WTC11 (cell line): ENCODE measurements around the gene GSG1L. TPM values are rescaled to one million over a fixed set of nuclear protein-coding genes. Genes with fewer than 3 reads are reported as not detected.

Experiments
- ATAC-seq: fragments of 200-7000 bp; cut with Tn5 transposase; 2 replicates; pipeline ENCODE4 v1.10.0; 2021; ENCODE audit warnings: mild to moderate bottlenecking, moderate library complexity
- CTCF ChIA-PET: fragments of 300-600 bp; sonication (Branson Sonifier 250); formaldehyde crosslinking; loops from one replicate; lab custom pipeline; 2021; ENCODE audit warnings: antibody characterized with exemption; lab: Charles Lee
- POLR2A ChIA-PET: fragments of 350-600 bp; sonication (Branson Sonifier 250); formaldehyde crosslinking; loops from one replicate; lab custom pipeline; 2021; ENCODE audit warnings: antibody characterized with exemption; lab: Charles Lee
- DNase-seq: peaks from one replicate; pipeline ENCODE4 v3.0.0; 2021; ENCODE audit warnings: low spot score
- H3K27ac Mint-ChIP-seq: 2 replicates; pipeline ENCODE4 v1.8.0; 2021; ENCODE audit warnings: mixed read lengths
- H3K27me3 Mint-ChIP-seq: 2 replicates; pipeline ENCODE4 v1.8.0; 2021; ENCODE audit warnings: low read depth, mild to moderate bottlenecking, moderate library complexity, mixed read lengths
- H3K36me3 Mint-ChIP-seq: 2 replicates; pipeline ENCODE4 v1.8.0; 2021; ENCODE audit warnings: mixed read lengths
- H3K4me1 Mint-ChIP-seq: 2 replicates; pipeline ENCODE4 v1.8.0; 2022; ENCODE audit warnings: mixed read lengths
- H3K4me3 Mint-ChIP-seq: 2 replicates; pipeline ENCODE4 v1.8.0; 2021; ENCODE audit warnings: mild to moderate bottlenecking, moderate library complexity, mixed read lengths
- H3K9me3 Mint-ChIP-seq: 2 replicates; pipeline ENCODE4 v1.8.0; 2021; ENCODE audit warnings: mixed read lengths
- AFF4 ChIP-seq: sonication (generic); formaldehyde crosslinking; IDR thresholded peaks from 2 replicates; pipeline ENCODE4 v1.8.1; 2023; ENCODE audit warnings: mild to moderate bottlenecking, missing genetic modification reagents, borderline replicate concordance
- ATF1 ChIP-seq: sonication (generic); formaldehyde crosslinking; IDR thresholded peaks from 2 replicates; pipeline ENCODE4 v1.8.1; 2023; ENCODE audit warnings: mild to moderate bottlenecking, moderate library complexity, missing genetic modification reagents
- CDX4 ChIP-seq: fragments of 250-450 bp; sonication (Bioruptor Pico); IDR thresholded peaks from 2 replicates; pipeline ENCODE4 v1.9.0; 2021; ENCODE audit warnings: moderate library complexity, mild to moderate bottlenecking, inconsistent platforms, borderline replicate concordance
- ELF4 ChIP-seq: sonication (generic); formaldehyde crosslinking; IDR thresholded peaks from 2 replicates; pipeline ENCODE4 v1.8.1; 2022; ENCODE audit warnings: low read depth, mild to moderate bottlenecking, moderate library complexity, missing genetic modification reagents
- EMX1 ChIP-seq: fragments of 250-450 bp; sonication (Bioruptor Pico); IDR thresholded peaks from 2 replicates; pipeline ENCODE4 v1.8.0; 2021; ENCODE audit warnings: mild to moderate bottlenecking
- FOXP4 ChIP-seq: sonication (generic); formaldehyde crosslinking; IDR thresholded peaks from 2 replicates; pipeline ENCODE4 v1.8.0; 2022; ENCODE audit warnings: mild to moderate bottlenecking, missing genetic modification reagents
- GTF2I ChIP-seq: fragments of 250-450 bp; sonication (Bioruptor Pico); conservative IDR thresholded peaks from 2 replicates; pipeline ENCODE4 v1.4.0; 2021; ENCODE audit warnings: mild to moderate bottlenecking
- HMGA2 ChIP-seq: fragments of 250-450 bp; sonication (Bioruptor Pico); IDR thresholded peaks from 2 replicates; pipeline ENCODE4 v1.4.0; 2021; ENCODE audit warnings: mild to moderate bottlenecking, moderate library complexity
- JAZF1 ChIP-seq: fragments of 250-450 bp; sonication (Bioruptor Pico); IDR thresholded peaks from 2 replicates; pipeline ENCODE4 v1.9.0; 2021; ENCODE audit warnings: moderate library complexity, mild to moderate bottlenecking, inconsistent platforms
- JUN ChIP-seq: sonication (generic); formaldehyde crosslinking; IDR thresholded peaks from 2 replicates; pipeline ENCODE4 v1.8.0; 2023; ENCODE audit warnings: mild to moderate bottlenecking, missing genetic modification reagents
- KAT7 ChIP-seq: sonication (generic); formaldehyde crosslinking; IDR thresholded peaks from 2 replicates; pipeline ENCODE4 v1.8.1; 2023; ENCODE audit warnings: missing genetic modification reagents, mild to moderate bottlenecking, borderline replicate concordance
- MAX ChIP-seq: sonication (generic); formaldehyde crosslinking; IDR thresholded peaks from 2 replicates; pipeline ENCODE4 v1.8.0; 2022; ENCODE audit warnings: mild to moderate bottlenecking, missing genetic modification reagents
- NR2C2 ChIP-seq: sonication (generic); formaldehyde crosslinking; IDR thresholded peaks from 2 replicates; pipeline ENCODE4 v1.8.0; 2022; ENCODE audit warnings: mild to moderate bottlenecking, missing genetic modification reagents
- SMAD3 ChIP-seq: sonication (generic); formaldehyde crosslinking; IDR thresholded peaks from 2 replicates; pipeline ENCODE4 v1.8.0; 2022; ENCODE audit warnings: missing genetic modification reagents, mild to moderate bottlenecking, borderline replicate concordance
- STAT6 ChIP-seq: sonication (generic); formaldehyde crosslinking; conservative IDR thresholded peaks from 2 replicates; pipeline ENCODE4 v1.8.1; 2023; ENCODE audit warnings: mild to moderate bottlenecking, low read depth, missing genetic modification reagents, moderate library complexity
- ZMAT4 ChIP-seq: fragments of 250-450 bp; sonication (Bioruptor Pico); IDR thresholded peaks from 2 replicates; pipeline ENCODE4 v1.9.0; 2021; ENCODE audit warnings: mild to moderate bottlenecking
- ZNF425 ChIP-seq: fragments of 250-450 bp; sonication (Bioruptor Pico); conservative IDR thresholded peaks from 2 replicates; pipeline ENCODE4 v1.9.0; 2021; ENCODE audit warnings: mild to moderate bottlenecking
- ZNF512 ChIP-seq: sonication (generic); formaldehyde crosslinking; IDR thresholded peaks from 2 replicates; pipeline ENCODE4 v1.8.1; 2022; ENCODE audit warnings: missing genetic modification reagents, borderline replicate concordance
- total RNA-seq: library from RNA; stranded (reverse); gene quantifications from 3 replicates; pipeline ENCODE4 v1.2.3, GENCODE V29; 2021

The GSG1L gene
- total RNA-seq, 1 experiment from 2014 or later = 0.28 TPM

GRCh38 chr16:27764869-27765675 is 298.4 kb downstream of the GSG1L start:
- TF ChIP-seq ELF4 (CRISPR knock-in tag) (no peak), KAT7 (no peak)
- TF ChIP-seq, all 79 proteins: peak for 0
- peaks cover 14% of the 10 kb centered on the region for H3K9me3 Mint-ChIP-seq
- H3K27ac Mint-ChIP-seq = no peak overlapping the region
- no peak overlapping the region for H3K4me3 Mint-ChIP-seq
- H3K36me3 Mint-ChIP-seq = peaks cover 20% of the 10 kb centered on the region
- DNase-seq (no peak), ATAC-seq (no peak)
- POLR2A ChIA-PET = no interaction called here
- H3K27me3 Mint-ChIP-seq = no peaks in the 10 kb centered on the region
- H3K4me1 Mint-ChIP-seq = no peaks in the 10 kb centered on the region; the same call in 1 of the 2 replicates
- CTCF ChIA-PET = no interaction called here

GRCh38 chr16:27764427-27764826 is 299.1 kb downstream of the GSG1L start:
- DNase-seq = no peak
- Mint-ChIP-seq H3K27ac (no peak overlapping the region), H3K27me3 (no peaks in the 10 kb centered on the region), H3K4me1 (peaks cover 5% of the 10 kb centered on the region), H3K9me3 (peaks cover 14% of the 10 kb centered on the region), H3K4me3 (no peak overlapping the region), H3K36me3 (peaks cover 20% of the 10 kb centered on the region)
- CTCF ChIA-PET = no interaction called here
- no peak for ATAC-seq
- POLR2A ChIA-PET = no interaction called here
- no peak for TF ChIP-seq MAX (CRISPR knock-in tag)
- no peak for TF ChIP-seq ZNF425
- no peak for TF ChIP-seq FOXP4 (CRISPR knock-in tag)
- no peak for TF ChIP-seq HMGA2
- no peak for TF ChIP-seq JAZF1 (CRISPR knock-in tag)
- TF ChIP-seq SMAD3 (CRISPR knock-in tag) = no peak
- TF ChIP-seq AFF4 (CRISPR knock-in tag) = no peak
- TF ChIP-seq ZMAT4 (CRISPR knock-in tag) = no peak
- TF ChIP-seq EMX1 (CRISPR knock-in tag) = no peak
- no peak for TF ChIP-seq NR2C2
- no peak for TF ChIP-seq JUN (CRISPR knock-in tag)
- TF ChIP-seq KAT7 = no peak
- no peak for TF ChIP-seq ZNF512
- TF ChIP-seq ATF1 (CRISPR knock-in tag) = no peak
- no peak for TF ChIP-seq CDX4 (CRISPR knock-in tag)
- TF ChIP-seq GTF2I (CRISPR knock-in tag) = no peak
- TF ChIP-seq STAT6 = no peak
